D341Med (cell line): ENCODE results near the gene UBE2J2.
A peak's percentile ranks its signal among the peaks of the same experiment; 100 is the strongest.

ENCODE experiments used
- DNase-seq: peaks from one replicate; pipeline ENCODE4 v3.0.0; 2012; ENCODE audit warnings: low spot score

UBE2J2 gene

DNA sequence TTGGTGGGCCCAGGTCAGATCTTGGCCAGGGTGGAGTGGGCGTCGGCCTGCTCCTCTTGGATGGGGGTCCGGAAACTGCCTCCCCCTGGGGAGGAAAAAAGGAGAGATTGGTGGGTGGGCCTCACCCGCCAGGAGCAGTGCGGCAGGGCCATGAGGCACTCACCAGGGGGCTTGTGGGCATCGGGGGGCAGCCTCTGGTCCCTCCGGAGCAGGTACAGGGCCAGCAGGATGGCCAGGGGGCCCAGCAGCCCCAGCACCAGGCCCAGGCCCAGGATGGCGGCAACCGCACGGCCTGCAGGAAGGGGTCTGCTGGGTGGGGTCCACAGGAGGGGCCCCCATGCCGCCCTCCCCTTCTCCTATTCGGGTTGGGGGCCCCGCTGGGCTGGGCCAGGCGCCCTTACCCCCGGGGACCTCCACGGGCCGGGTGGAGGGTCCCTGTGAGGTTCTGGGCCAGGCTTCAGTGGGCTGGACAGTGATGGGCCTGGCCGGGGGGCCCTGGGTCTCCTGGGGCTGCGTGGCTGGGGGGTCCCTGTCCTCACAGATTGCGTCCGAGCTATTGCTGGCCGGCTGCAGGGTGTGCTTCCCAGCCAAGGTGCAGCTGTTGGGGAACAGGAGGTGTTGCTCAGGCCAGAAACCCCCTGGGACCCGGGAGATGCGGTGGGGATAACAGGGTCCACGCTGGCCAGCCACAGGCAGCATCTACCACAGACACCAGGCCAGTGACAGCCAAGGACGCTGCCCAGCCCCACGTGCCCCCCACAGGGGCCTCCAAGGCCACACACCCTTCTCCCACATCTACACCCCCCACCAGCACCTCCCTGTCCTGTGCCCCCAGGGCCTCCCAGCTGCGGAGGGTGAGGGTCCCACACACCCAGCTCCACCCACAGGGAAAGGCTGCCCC lies 61.9 kb downstream of the UBE2J2 start:
- peak; percentile 31 for DNase-seq

DNA sequence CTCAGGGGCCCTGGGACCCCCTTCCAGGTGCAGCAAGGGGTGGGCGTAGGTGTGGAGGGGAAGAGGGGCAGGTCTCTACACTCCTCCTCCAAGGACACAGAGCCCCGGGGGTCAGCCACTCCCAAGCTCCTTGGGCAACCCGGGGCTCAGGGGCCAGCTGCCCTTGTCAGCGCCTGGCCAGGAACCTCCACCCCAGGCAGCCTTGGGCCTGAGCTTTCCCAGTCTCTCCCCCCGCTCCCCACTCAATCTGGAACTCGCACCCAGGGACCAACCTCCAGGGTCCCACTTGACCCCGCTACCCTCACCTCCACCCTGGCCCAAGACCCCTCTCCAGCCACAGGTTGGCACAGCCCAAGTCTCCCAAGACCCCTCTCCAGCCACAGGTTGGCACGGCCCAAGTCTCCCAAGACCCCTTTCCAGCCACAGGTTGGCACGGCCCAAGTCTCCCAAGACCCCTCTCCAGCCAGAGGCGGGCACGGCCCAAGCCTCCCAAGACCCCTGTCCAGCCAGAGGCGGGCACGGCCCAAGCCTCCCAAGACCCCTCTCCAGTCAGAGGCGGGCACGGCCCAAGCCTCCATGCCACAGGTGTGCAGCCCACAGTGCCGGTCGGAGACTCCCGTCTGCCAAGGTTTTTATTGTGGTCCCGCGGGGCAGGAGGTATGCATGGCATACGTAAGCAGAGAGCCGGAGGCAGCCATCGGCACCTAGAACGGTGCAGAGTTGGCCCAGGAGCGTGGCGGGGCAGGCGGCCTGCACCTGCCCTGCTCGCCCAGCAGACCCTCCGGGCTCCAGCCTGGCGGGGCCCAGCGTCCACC lies 62.7 kb downstream of the UBE2J2 start:
- peak; percentile 38 for DNase-seq

DNA sequence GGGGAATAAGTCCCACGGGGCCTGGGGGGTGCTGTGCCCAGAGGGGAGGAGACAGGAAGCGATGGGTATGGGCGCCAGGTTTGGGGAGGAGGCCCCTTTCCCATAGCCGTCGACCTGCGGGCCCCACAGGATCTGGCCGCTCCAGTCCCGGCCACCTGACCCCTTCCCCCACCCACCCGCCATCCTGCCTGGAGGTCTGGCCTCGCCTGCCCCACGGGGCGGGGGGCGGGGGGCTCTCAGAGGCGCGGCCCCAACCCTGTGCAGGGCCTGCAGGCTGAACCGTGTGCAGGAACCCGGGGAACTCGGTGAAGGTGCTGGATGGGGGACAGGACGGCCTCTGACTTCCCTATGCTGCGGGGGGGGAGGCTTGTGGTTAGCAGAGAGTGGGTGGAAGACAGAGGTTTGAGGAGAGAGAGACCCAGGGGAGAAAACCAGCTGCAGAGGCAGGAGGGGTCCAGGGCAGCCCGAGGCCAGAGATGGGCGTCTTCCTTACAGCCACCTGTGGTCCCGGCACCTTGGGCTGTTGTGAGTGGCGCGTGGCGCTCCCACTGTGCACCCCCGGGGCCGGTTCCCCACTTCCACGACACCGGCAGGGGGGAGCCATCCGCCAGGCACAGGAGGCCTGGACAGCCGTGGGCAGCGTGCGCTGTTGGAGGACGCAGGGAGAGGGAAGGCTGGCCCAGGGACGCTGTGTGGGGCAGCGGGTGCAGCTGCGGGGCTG lies 64.8 kb downstream of the UBE2J2 start:
- DNase-seq = peak; percentile 31

- peak; percentile 12 for DNase-seq
Observed at GRCh38 chr1:1207571-1207892, 66.1 kb downstream of the UBE2J2 start.

DNA sequence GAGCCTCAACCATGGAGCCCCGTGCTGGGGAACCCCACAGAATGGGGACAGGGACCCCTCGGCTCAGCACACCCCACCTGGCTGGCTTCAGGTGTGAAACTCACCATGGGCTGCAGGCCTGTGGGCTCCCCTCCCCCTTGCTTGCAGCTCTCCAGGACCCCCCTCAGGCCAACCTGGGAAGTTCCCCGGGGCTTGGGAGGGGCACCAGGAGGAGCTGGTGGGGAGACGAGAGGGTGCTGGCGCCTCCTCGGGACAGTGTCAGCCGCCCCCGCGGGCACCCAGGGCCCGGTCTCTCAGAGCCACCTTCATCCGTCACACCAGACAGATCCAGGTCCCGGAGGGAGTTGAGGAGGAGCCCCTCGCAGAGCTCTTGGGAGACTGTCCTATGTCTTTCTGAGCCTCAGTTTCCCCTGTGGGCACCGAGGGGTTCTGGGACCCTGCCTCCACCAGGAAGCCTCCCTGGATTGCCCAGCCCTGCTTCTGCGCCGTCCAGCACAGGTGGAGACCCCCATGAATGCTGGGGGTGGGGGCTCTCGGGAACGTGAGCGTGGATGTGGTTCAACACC lies 66.6 kb downstream of the UBE2J2 start:
- peak; percentile 41 for DNase-seq

DNA sequence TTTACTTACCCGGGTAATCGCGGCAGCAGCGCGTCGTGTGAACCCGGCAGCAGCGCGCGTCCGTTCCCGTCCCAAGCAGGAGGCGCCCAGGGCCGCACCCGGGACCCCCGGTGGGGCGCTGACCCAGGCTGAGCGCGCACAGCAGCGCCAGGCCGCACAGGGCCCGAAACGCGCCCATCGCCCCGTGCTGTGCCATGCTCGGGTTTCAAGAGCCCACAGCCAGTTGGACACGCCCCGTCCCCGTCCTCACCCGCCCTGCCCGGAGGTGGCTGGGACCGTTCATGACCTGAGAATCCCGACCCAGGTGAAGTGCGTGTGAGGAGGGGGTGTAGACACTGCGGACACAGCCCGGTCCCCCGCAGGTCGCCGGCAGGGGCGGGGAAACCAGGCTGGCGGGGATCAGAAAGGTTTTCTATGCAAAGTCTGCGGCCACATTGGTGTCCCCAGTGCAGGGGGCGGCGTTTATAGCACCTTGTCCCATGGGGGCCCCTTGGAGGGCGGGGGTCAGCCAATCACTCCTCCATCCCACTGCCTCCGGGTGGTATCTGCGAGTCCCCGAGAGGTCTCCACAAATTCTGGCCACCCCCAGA lies 67.2 kb downstream of the UBE2J2 start, which contains the start of gene TNFRSF18:
TNFRSF18 (minus strand) TSS at position 217 of the 590 bp plus-strand sequence; CDS start at position 196, 21 bp downstream.
- peak; percentile 51 for DNase-seq

- peak; percentile 40 for DNase-seq
Observed at GRCh38 chr1:1205769-1206375, 67.8 kb downstream of the UBE2J2 start.

DNA sequence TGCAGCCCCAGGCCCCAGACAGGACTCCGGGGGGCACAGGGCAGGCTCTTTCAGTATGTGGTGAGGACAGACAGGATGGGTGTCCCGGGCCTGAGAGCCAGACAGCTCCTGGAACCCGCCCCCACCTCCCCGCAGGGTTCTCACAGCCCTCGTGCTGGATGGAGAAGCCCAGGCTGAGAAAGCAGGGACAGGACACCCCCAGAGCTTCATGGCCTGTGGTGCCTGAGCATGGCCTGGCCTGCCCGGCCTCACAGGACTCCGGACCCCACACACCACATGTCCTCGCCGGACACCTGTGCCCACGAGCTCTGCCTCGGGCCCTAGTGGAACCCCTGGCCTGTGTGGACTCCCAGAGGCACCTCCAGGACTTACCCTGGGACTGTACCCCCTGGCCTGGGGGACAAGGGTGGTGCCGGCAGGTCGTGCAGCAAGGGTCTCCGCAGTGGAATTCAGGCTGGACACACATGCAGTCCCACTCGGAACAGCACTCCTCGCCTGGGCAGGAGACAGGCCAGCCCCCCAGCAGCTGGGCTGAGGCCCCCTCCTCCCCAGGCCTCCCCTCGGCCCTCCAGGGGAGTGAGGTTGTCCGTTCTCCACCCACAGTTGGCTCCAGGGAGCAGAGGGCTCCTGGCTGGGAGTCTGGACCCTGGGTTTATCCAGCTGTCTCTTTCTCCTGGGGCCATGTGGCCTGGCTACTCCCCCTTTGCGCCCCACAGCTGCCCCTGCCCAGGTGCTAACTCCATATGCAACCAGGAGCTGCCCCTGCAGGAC lies 68.5 kb downstream of the UBE2J2 start:
- DNase-seq = peak; percentile 44

DNA sequence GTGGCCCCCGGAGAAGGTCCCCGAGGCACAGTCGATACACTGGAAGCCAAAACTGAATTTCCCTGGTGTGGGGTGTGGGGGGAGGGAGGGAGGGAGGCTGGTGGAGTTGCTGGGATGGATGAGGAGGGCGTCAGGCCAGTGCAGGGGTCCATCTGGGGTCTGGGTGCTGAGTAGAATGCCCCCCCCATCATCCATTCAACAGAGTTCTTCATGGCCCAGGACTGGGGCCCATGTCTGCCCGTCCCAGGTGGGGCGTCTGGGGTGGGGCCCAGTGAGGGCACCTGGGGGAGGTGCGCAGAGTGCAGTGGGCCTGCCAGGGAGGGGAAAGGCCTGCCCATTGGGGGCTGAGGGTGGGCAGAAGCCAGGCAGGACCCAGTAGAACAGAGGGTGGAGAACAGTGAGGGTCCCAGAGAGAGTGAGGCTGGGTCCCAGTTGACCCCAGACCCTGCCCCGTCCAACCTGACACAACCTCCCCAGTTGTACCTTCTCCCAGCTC lies 69.2 kb downstream of the UBE2J2 start:
- DNase-seq = peak; percentile 26
